BLaER1 (cell line): ENCODE results near the gene PDE4A.
"Not testable (repeated sequence)": the region's sequence is repeated elsewhere in the genome, so short reads cannot be mapped to it uniquely, and the experiment has no call there.

Experiments
- H3K27ac ChIP-seq: shearing (Covaris generic); formaldehyde crosslinking; 2 replicates; pipeline ENCODE4 v1.8.1; 2022
- H3K27me3 ChIP-seq: shearing (Covaris generic); formaldehyde crosslinking; 2 replicates; pipeline ENCODE4 v1.8.1; 2022
- H3K36me3 ChIP-seq: shearing (Covaris generic); formaldehyde crosslinking; 2 replicates; pipeline ENCODE4 v1.8.1; 2022
- H3K4me1 ChIP-seq: shearing (Covaris generic); formaldehyde crosslinking; 2 replicates; pipeline ENCODE4 v1.8.1; 2022
- H3K4me2 ChIP-seq: shearing (Covaris generic); formaldehyde crosslinking; 2 replicates; pipeline ENCODE4 v1.8.1; 2022
- H3K4me3 ChIP-seq: shearing (Covaris generic); formaldehyde crosslinking; 2 replicates; pipeline ENCODE4 v1.8.1; 2022
- H3K9ac ChIP-seq: shearing (Covaris generic); formaldehyde crosslinking; 2 replicates; pipeline ENCODE4 v1.8.1; 2022
- H3K9me3 ChIP-seq: shearing (Covaris generic); formaldehyde crosslinking; 2 replicates; pipeline ENCODE4 v1.8.1; 2022
- H4K20me1 ChIP-seq: shearing (Covaris generic); formaldehyde crosslinking; 2 replicates; pipeline ENCODE4 v1.8.1; 2022
- Cebpa-rat ChIP-seq: shearing (Covaris generic); IDR thresholded peaks from 2 replicates; pipeline ENCODE4 v1.8.1; 2022

The PDE4A gene

GRCh38 chr19:10420444-10421239 lies at the start of gene PDE4A:
TSS of gene PDE4A (plus strand) at chr19:10420538. CDS start at chr19:10420765, 227 bp downstream.
- Histone ChIP-seq H3K4me2 (peak within 1 kb of the TSS; percentile 97), H3K9me3 (no peaks in the 10 kb centered on the region), H3K4me3 (peak within 1 kb of the TSS; percentile 95), H3K9ac (peak within 1 kb of the TSS; percentile 92), H3K4me1 (peaks cover 70% of the 10 kb centered on the region), H3K27me3 (no peaks in the 10 kb centered on the region), H4K20me1 (peaks cover 64% of the 10 kb centered on the region), H3K27ac (peak within 1 kb of the TSS; percentile 95), H3K36me3 (no peaks in the 10 kb centered on the region)
- no peak for TF ChIP-seq Cebpa-rat

GRCh38 chr19:10372690-10373089 lies 47.6 kb upstream of the PDE4A start:
- H3K36me3 ChIP-seq, result peaks cover 86% of the 10 kb centered on the region
- no peaks in the 10 kb centered on the region for H3K27me3 ChIP-seq
- TF ChIP-seq Cebpa-rat, result no peak
- H3K4me3 ChIP-seq, result no peak overlapping the region
- peaks cover 7% of the 10 kb centered on the region; the same call in 1 of the 2 replicates for H4K20me1 ChIP-seq
- no peaks in the 10 kb centered on the region for H3K9me3 ChIP-seq
- no peak overlapping the region for H3K4me2 ChIP-seq
- H3K4me1 ChIP-seq, result 0 out of 2 replicates have a peak, but pooled peaks cover 7% of the 10 kb centered on the region
- H3K27ac ChIP-seq, result no peak overlapping the region
- H3K9ac ChIP-seq, result no peak overlapping the region

GRCh38 chr19:10374931-10375330 lies 45.4 kb upstream of the PDE4A start:
- no peak overlapping the region for H3K27ac ChIP-seq
- no peak overlapping the region for H3K9ac ChIP-seq
- H3K9me3 ChIP-seq, result no peaks in the 10 kb centered on the region
- no peak overlapping the region for H3K4me2 ChIP-seq
- H3K4me3 ChIP-seq, result no peak overlapping the region
- no peaks in the 10 kb centered on the region for H4K20me1 ChIP-seq
- no peak for TF ChIP-seq Cebpa-rat
- H3K4me1 ChIP-seq, result peaks cover 11% of the 10 kb centered on the region
- H3K36me3 ChIP-seq, result peaks cover 75% of the 10 kb centered on the region
- H3K27me3 ChIP-seq, result no peaks in the 10 kb centered on the region

DNA sequence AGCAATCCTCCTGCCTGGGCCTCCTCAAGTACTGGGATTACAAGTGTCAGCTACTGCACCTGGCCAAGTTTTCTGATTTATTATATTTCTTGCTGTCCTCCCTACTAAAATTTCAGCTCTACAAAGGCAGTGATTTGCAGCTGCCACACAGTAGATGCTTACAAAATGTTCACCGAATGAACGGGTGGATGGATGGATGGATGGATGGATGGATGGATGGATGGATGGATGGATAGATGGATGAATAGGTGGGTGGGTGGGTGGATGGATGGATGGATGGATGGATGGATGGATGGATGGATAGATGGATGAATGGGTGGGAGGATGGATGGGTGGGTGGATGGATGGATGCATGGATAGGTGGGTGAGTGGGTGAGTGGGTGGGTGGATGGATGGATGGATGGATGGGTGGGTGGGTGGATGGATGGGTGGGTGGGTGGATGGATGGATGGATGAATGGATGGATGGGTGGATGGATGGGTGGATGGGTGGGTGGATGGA lies 43.1 kb upstream of the PDE4A start:
- not testable (repeated sequence) for H3K4me2 ChIP-seq

DNA sequence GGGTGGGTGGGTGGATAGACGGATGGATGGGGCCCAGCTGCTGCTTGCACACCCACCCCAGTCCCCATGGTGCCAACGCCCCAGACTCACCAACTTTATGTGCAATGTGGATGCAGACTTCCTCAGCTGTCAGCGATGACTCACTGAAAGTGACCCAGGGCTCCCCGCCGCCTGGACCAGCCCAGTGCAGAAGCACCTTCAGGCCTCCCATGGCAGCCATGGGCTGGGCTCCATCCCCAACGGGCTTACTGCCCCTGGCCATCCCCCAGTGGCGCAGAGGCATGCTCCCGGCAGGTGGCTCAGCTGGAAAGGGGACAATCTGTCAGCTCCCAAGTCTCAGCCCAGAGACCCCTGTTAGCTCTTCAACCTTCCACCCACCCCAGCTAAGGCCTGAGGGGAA lies 42.2 kb upstream of the PDE4A start:
- no peaks in the 10 kb centered on the region for H4K20me1 ChIP-seq
- no peaks in the 10 kb centered on the region for H3K27me3 ChIP-seq
- no peak overlapping the region for H3K4me3 ChIP-seq
- H3K27ac ChIP-seq, result no peak overlapping the region
- peaks cover 19% of the 10 kb centered on the region for H3K4me1 ChIP-seq
- TF ChIP-seq Cebpa-rat, result no peak
- H3K9ac ChIP-seq, result no peak overlapping the region
- H3K4me2 ChIP-seq, result no peak overlapping the region
- no peaks in the 10 kb centered on the region for H3K9me3 ChIP-seq
- peaks cover 44% of the 10 kb centered on the region for H3K36me3 ChIP-seq

More for the DNA sequence above, 43.1 kb upstream of the PDE4A start:
- not testable (repeated sequence) for H3K4me3 ChIP-seq, H4K20me1 ChIP-seq, H3K9ac ChIP-seq, H3K9me3 ChIP-seq, H3K27ac ChIP-seq, H3K27me3 ChIP-seq
- Histone ChIP-seq H3K4me1 (peaks cover 19% of the 10 kb centered on the region), H3K36me3 (peaks cover 53% of the 10 kb centered on the region)

DNA sequence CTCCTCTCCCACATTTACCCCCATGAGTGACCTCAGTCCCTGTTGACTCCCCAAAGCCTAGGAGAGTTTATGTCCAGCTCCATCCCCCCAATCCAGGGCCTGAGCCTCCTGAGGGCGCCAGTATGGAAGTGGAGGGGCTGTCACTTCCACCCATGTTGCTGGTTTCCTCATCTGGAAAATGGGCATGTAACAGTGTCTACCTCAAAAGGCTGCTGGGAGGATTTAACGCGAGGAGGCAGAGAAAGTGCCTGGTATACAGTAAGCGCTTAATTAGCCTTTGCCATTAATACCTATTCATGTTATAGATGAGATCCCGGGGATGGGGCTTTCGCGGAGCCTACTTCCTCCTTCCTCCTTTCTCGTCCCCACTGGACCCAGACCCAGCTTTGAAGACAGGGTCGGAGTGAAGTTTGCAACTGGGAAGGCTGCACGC lies 40.4 kb upstream of the PDE4A start:
- no peaks in the 10 kb centered on the region for H4K20me1 ChIP-seq
- peak overlapping the region; percentile 98 for H3K4me2 ChIP-seq
- peaks cover 19% of the 10 kb centered on the region for H3K4me1 ChIP-seq
- no peaks in the 10 kb centered on the region for H3K9me3 ChIP-seq
- peaks cover 31% of the 10 kb centered on the region for H3K36me3 ChIP-seq
- no peaks in the 10 kb centered on the region for H3K27me3 ChIP-seq
- peak overlapping the region; percentile 89 for H3K4me3 ChIP-seq
- H3K27ac ChIP-seq, result peak overlapping the region; percentile 79
- H3K9ac ChIP-seq, result peak overlapping the region; percentile 89
- TF ChIP-seq Cebpa-rat, result no peak

DNA sequence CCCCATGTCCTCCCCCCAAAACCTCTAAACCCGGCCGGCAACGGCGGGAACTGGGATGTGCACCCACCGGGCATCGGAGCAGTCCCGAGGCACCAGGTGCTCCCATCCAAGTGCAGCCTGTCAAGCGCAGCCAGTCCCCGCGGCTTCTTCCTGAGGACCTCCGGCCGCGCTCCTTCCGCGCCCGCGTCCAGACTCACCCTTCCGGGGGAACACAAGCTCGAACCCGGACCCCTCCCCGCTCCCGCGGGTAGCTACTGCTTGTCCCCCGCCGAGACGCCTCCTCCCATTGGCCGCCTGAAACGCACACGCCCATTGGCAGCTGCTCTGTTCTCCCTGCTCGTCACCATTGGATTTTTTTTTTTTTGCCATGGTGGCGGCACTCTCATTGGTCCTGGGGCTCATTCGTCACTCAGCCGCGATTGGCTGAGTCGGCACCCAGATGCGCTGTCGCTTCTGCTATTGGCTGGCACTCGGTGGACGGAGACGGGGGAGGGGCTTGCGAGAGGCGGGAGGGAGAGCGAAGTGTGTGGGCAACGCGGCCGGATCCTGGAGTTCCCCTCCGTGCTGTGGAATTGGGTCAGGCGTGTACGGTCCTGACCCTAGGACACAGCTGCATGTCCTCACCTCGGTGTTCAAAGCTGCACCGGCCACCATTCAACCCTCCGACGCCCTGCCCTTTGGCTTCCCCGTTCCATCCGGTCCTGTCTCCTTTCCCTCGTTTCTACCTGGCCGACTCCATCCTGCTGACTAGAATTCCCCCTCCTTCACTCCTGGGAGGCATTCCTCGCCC lies 39.8 kb upstream of the PDE4A start, which contains the start of gene TYK2:
Gene TYK2 (minus strand): TSS at position 260 of the 790 bp plus-strand sequence. CDS start 2,166 bp downstream, outside the sequence.
- no peaks in the 10 kb centered on the region for H3K9me3 ChIP-seq
- peaks cover 25% of the 10 kb centered on the region for H3K36me3 ChIP-seq
- peak within 1 kb of the TSS; percentile 79 for H3K27ac ChIP-seq
- peak within 1 kb of the TSS; percentile 89 for H3K9ac ChIP-seq
- TF ChIP-seq Cebpa-rat, result no peak
- H3K4me1 ChIP-seq, result peaks cover 19% of the 10 kb centered on the region
- peak within 1 kb of the TSS; percentile 89 for H3K4me3 ChIP-seq
- H4K20me1 ChIP-seq, result no peaks in the 10 kb centered on the region
- H3K27me3 ChIP-seq, result no peaks in the 10 kb centered on the region
- H3K4me2 ChIP-seq, result peak within 1 kb of the TSS; percentile 98

DNA sequence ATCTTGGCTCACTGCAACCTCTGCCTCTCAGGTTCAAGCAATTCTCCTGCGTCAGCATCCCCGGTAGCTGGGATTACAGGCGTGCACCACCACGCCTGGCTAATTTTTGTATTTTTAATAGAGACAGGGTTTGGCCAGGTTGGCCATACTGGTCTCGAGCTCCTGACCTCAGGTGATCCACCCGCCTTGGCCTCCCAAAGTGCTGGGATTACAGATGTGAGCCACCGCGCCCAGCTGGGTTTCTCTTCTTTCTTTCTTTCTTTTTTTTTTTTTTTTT lies 37.2 kb upstream of the PDE4A start:
- not testable (repeated sequence) for H3K4me3 ChIP-seq, H3K9ac ChIP-seq, H3K27ac ChIP-seq, H3K27me3 ChIP-seq, H4K20me1 ChIP-seq, H3K9me3 ChIP-seq, H3K36me3 ChIP-seq, H3K4me2 ChIP-seq
- H3K4me1 ChIP-seq, result peaks cover 42% of the 10 kb centered on the region

- no peak overlapping the region; the same call in 1 of the 2 replicates for H3K9ac ChIP-seq
Measured at GRCh38 chr19:10384580-10384979, 35.8 kb upstream of the PDE4A start.

GRCh38 chr19:10388957-10389356 lies 31.4 kb upstream of the PDE4A start:
- peaks cover 29% of the 10 kb centered on the region for H3K4me1 ChIP-seq
- peaks cover 48% of the 10 kb centered on the region for H3K36me3 ChIP-seq
- H3K27ac ChIP-seq, result no peak overlapping the region
- H3K4me2 ChIP-seq, result no peak overlapping the region
- H3K9ac ChIP-seq, result no peak overlapping the region
- no peaks in the 10 kb centered on the region for H3K9me3 ChIP-seq
- H3K4me3 ChIP-seq, result no peak overlapping the region
- peaks cover 33% of the 10 kb centered on the region for H4K20me1 ChIP-seq
- TF ChIP-seq Cebpa-rat, result no peak
- no peaks in the 10 kb centered on the region for H3K27me3 ChIP-seq

More at GRCh38 chr19:10384580-10384979, 35.8 kb upstream of the PDE4A start:
- Histone ChIP-seq H3K9me3 (no peaks in the 10 kb centered on the region), H3K4me2 (no peak overlapping the region), H3K27ac (no peak overlapping the region), H3K36me3 (peaks cover 4% of the 10 kb centered on the region; the same call in 1 of the 2 replicates), H4K20me1 (no peaks in the 10 kb centered on the region; the same call in 1 of the 2 replicates), H3K27me3 (no peaks in the 10 kb centered on the region), H3K4me1 (peaks cover 39% of the 10 kb centered on the region), H3K4me3 (no peak overlapping the region)
- TF ChIP-seq Cebpa-rat, result no peak
